WERI-Rb-1 (cell line): ENCODE measurements around the gene RABGGTA.

Source experiments
- DNase-seq: peaks from one replicate; pipeline ENCODE4 v3.0.0-alpha.2; 2020
- H3K27ac ChIP-seq: fragments of 250-450 bp; sonication (Bioruptor Pico); 2 replicates; pipeline ENCODE4 v1.5.1; 2020; ENCODE audit warnings: mild to moderate bottlenecking, moderate library complexity
- H3K27me3 ChIP-seq: fragments of 250-450 bp; sonication (Bioruptor Pico); 2 replicates; pipeline ENCODE4 v1.5.1; 2021; ENCODE audit warnings: mild to moderate bottlenecking, low read depth, moderate library complexity; ENCODE audit not compliant: insufficient read depth, severe bottlenecking
- H3K36me3 ChIP-seq: fragments of 250-450 bp; sonication (Bioruptor Pico); 2 replicates; pipeline ENCODE4 v1.5.1; 2020; ENCODE audit warnings: mild to moderate bottlenecking, moderate library complexity
- H3K4me3 ChIP-seq: 2 replicates; pipeline ENCODE4 v1.5.1; 2011; ENCODE audit warnings: low read depth, mild to moderate bottlenecking, control low read depth, low read length
- H3K9me3 ChIP-seq: fragments of 250-450 bp; sonication (Bioruptor Pico); 2 replicates; pipeline ENCODE4 v1.5.1; 2021; ENCODE audit warnings: mild to moderate bottlenecking, moderate library complexity; ENCODE audit not compliant: severe bottlenecking
- TF ChIP-seq, protein P1 (sequence below): IDR thresholded peaks from 2 replicates; pipeline ENCODE4 v1.5.1; 2011; ENCODE audit warnings: low read depth, mild to moderate bottlenecking, control low read depth, inconsistent platforms, low read length

The RABGGTA gene

DNA sequence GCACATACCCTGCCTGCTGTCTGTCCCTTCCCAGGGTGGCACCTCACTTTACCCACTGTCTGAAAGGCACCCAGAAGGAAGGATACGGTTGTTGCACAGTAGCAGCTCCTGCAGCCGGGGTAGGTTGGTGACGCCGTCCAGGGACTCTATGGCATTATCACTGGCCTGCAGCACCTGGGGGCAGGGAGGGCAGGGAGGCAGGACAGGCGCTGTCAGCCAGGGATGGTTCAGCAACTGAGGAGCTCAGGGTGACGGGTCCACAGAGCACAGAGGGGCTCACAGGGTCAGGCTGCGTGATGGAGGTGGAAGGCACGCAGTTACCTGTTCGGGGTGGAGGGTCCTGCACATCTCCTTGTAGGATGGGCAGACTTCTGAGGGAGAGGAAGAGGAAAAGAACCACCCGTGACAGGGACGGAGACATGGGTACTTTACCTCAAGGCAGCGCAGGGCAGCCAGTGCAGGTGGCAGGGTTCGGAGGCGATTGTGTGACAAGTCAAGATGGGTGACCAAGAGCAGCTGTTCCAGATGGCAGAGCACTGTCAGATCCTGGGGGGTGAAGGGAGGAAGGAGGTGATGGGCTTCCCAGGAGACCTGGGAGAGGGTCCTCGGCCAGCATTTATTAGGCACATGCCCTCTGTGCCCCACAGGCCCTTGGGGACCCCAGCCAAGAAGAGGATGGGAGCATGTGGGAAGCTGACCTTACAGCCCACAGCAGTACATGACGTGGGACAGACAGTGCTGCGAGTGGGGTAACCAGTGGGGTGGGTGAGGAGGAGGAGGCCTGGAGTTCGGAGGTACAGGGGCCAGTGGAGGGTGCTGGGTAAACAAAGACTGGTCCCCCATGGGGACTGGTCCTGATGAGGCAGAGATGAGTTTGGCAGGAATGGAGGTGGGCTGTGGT, 4.8 kb downstream of the RABGGTA start:
- no peak for DNase-seq
- Histone ChIP-seq H3K27me3 (no peaks in the 10 kb centered on the region), H3K4me3 (no peak overlapping the region), H3K36me3 (no peaks in the 10 kb centered on the region), H3K9me3 (no peaks in the 10 kb centered on the region), H3K27ac (no peak overlapping the region)
- TF ChIP-seq, protein P1, sequence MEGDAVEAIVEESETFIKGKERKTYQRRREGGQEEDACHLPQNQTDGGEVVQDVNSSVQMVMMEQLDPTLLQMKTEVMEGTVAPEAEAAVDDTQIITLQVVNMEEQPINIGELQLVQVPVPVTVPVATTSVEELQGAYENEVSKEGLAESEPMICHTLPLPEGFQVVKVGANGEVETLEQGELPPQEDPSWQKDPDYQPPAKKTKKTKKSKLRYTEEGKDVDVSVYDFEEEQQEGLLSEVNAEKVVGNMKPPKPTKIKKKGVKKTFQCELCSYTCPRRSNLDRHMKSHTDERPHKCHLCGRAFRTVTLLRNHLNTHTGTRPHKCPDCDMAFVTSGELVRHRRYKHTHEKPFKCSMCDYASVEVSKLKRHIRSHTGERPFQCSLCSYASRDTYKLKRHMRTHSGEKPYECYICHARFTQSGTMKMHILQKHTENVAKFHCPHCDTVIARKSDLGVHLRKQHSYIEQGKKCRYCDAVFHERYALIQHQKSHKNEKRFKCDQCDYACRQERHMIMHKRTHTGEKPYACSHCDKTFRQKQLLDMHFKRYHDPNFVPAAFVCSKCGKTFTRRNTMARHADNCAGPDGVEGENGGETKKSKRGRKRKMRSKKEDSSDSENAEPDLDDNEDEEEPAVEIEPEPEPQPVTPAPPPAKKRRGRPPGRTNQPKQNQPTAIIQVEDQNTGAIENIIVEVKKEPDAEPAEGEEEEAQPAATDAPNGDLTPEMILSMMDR = no peak

DNA sequence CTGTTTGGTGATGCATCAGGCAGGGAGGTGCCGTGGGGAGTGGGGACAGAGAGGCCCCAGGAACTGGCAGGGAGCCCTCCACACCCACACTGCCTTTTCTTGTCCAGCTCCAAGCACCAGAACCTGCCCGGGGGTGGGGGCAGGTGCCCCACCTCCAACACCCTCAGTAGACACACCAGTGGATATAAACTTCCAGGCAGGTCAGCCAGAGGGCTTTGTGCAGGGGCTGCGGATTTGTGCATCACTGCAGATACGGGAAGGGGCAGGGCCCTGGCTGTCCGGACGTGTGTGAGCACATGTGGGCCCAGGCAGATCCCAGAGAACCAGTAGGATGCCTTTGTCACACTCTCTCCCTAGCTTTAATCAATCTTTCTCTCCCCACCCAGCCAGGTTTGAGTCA, 7.1 kb downstream of the RABGGTA start:
- peak overlapping the region; percentile 39 for H3K27ac ChIP-seq
- no peak for DNase-seq
- H3K27me3 ChIP-seq = no peaks in the 10 kb centered on the region
- H3K4me3 ChIP-seq = no peak overlapping the region
- H3K36me3 ChIP-seq = no peaks in the 10 kb centered on the region
- no peaks in the 10 kb centered on the region for H3K9me3 ChIP-seq
- TF ChIP-seq, protein P1 = no peak

DNA sequence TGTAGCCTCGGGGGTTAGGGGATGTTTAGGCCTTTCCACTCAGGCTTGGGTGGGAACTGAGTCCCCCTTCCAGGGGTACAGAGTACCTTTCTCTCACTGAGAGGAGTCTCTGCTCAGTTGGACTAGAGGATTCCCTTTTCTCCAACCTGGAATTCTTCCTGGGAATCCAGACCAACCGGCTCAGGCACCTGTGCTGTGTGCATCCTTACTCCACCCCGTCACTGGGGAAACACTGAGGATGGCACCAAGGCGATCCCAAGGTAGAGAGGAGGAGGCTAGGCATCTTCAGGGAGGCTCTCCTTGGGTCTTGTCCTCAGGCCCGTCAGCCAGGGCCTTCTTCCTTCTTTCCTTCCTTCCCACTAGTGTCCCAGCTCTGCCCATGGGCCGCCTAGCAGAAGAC, 7.5 kb downstream of the RABGGTA start:
- Histone ChIP-seq H3K27me3 (no peaks in the 10 kb centered on the region), H3K27ac (peak overlapping the region; percentile 39), H3K4me3 (no peak overlapping the region), H3K9me3 (no peaks in the 10 kb centered on the region), H3K36me3 (no peaks in the 10 kb centered on the region)
- TF ChIP-seq, protein P1 = no peak
- no peak for DNase-seq

DNA sequence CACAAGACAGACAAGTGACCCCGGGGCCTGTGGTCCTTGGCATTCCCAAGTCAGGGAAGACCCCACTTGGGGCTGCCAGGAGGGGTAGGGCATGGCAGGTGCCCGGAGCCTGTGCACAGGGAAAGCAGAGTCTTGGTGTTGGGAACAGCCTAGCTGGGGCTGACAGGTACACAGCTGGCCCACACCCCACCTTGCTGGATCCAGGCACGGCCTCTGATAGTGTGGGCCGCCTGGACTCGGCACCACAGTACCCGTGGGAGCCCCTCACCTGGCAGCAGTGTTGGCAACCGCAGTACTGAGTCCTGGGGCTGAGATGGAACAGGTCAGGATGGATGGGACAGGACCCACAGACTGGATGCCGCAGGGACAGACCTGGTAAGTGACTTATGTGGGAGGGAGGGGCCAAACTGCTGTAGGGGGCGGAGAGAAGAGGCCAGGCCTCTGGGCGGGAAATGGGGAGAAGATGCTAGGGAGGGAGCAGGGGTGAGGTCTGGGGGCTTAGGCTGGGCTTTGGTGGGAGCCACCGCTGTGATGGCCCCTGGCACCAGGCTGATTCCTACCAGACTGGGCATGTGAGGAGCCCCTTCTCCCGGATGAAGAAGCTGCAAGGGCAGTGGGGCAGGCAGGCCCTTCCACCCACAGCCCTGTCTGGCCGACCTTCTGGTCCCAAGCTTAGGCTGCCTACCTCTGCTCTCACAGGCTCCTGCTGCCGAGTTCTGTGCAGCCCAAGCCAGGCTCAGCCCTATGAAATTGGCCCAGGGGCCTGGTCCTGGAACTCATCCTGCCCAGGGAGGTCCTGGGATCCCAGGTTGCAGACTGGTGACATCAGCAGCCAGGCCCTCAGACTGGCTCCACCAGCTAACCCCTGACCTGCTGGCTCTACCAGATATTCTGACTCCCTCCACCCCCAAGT, 8.3 kb downstream of the RABGGTA start, which contains the start of gene TGM1:
TSS of gene TGM1 (minus strand) at position 357 of the 913 bp plus-strand sequence. CDS start 825 bp downstream, outside the sequence.
- no peaks in the 10 kb centered on the region for H3K36me3 ChIP-seq
- H3K4me3 ChIP-seq = no peak within 1 kb of the TSS
- TF ChIP-seq, protein P1 = no peak
- peak; percentile 27 for DNase-seq
- no peaks in the 10 kb centered on the region for H3K9me3 ChIP-seq
- peak within 1 kb of the TSS; percentile 39 for H3K27ac ChIP-seq
- no peaks in the 10 kb centered on the region for H3K27me3 ChIP-seq

DNA sequence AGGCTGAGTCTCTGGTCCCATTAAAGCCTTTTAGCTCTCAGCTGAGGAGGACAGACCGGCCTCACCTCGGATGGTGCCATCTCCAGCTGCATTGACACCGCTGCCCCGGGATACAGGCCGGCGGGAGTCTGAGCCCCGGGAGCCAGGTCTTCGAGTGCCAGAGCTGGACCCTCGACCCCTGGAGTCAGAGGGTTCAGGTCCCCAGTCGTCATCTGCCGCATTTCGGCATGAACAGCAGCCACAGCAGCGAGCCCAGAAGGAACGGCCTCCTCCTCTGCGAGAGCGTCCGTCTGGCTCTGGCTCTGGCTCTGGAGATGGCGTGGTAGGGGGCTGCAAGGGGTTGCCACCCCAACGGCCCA, 9.4 kb downstream of the RABGGTA start:
- H3K4me3 ChIP-seq = no peak overlapping the region
- H3K9me3 ChIP-seq = no peaks in the 10 kb centered on the region
- TF ChIP-seq, protein P1 = no peak

More for the DNA sequence above, 9.4 kb downstream of the RABGGTA start:
- Histone ChIP-seq H3K36me3 (no peaks in the 10 kb centered on the region), H3K27ac (no peak overlapping the region), H3K27me3 (no peaks in the 10 kb centered on the region)
- DNase-seq = no peak
